ENCODE results near the gene LGR4. TPM values are rescaled to one million over a fixed set of nuclear protein-coding genes. Genes with fewer than 3 reads are reported as not detected.

LGR4 gene
- total and polyA plus RNA-seq, 2 of the 4 experiments (the other 2 are of a cell fraction), result 2.9 to 6.8 TPM

GRCh38 chr11:27485930-27486773 is 13.6 kb upstream of the LGR4 start:
- no peak overlapping the region for H4K5ac ChIP-seq (ENCODE audit: low read depth, low read length)
- H3K27ac ChIP-seq (ENCODE audit: insufficient read depth, low read length), result no peak overlapping the region
- H4K91ac ChIP-seq (ENCODE audit: insufficient read depth, low read depth, low read length), result no peak overlapping the region
- no peak overlapping the region for H4K8ac ChIP-seq (ENCODE audit: low read depth in 2 of 2, low read length in 2 of 2)
- H2BK5ac ChIP-seq (ENCODE audit: low read depth, low read length, poor library complexity, severe bottlenecking), result no peak overlapping the region
- H3K14ac ChIP-seq (replicated peaks; ENCODE audit: low read depth, low read length), result no peak overlapping the region
- intact Hi-C loops (cut with micrococcal nuclease) (loop anchor here (1.0 to 10.0 kb wide), 4 partner anchors 189 to 1201 kb away; no protein-coding TSS in a partner anchor), in situ Hi-C loops (cut with MboI; ENCODE audit: low sequenced_read_pairs) (loop anchor here (25.0 kb wide), 1 partner anchor 724 kb away; no protein-coding TSS in a partner anchor), dilution Hi-C loops (cut with HindIII; ENCODE audit: low sequenced_read_pairs, unreplicated experiment) (loop anchor here (25.0 kb wide), 1 partner anchor 299 kb away; no protein-coding TSS in a partner anchor)
- H3K4me3 ChIP-seq (ENCODE audit: insufficient read depth, low read depth, low read length), result no peak overlapping the region
- WGBS, 2 experiments (ENCODE audit: extremely low coverage in 2 of 2, insufficient read length in 1 of 2), result 20% methylated on average over 1 of the region's 4 CpGs; no CpG with 5 or more reads in 1 of the 2 experiments
- ATAC-seq (ENCODE audit: low read depth) (peak; percentile 81; the same call in 1 of the 2 replicates), DNase-seq (peak; percentile 61)
- H2BK15ac ChIP-seq (ENCODE audit: low read depth, low read length), result no peak overlapping the region
- H2AFZ ChIP-seq (replicated peaks; ENCODE audit: low read length, poor library complexity), result no peak overlapping the region
- no peaks in the 10 kb centered on the region for H3K79me1 ChIP-seq (ENCODE audit: low read depth in 1 of 2, low read length in 2 of 2)
- no peak overlapping the region for H3K9ac ChIP-seq (ENCODE audit: low read depth, low read length)
- H3K9me3 ChIP-seq (ENCODE audit: control insufficient read depth, insufficient read depth, low read length), result no peaks in the 10 kb centered on the region
- no peaks in the 10 kb centered on the region for H3K9me1 ChIP-seq (ENCODE audit: insufficient read depth, low read length)
- H3K4ac ChIP-seq (ENCODE audit: low read depth, low read length), result no peak overlapping the region
- H2AK5ac ChIP-seq (ENCODE audit: low read depth, low read length), result no peak overlapping the region
- no peak overlapping the region for H3K56ac ChIP-seq (ENCODE audit: extremely low read depth, insufficient read depth, low read length)
- no peak overlapping the region for H2BK20ac ChIP-seq (ENCODE audit: low read depth, low read length)
- no peak overlapping the region for H3K23ac ChIP-seq (ENCODE audit: low read depth, low read length)
- CTCF ChIA-PET, result interaction anchor here (0.5 to 2.1 kb wide), 30 partner anchors 9 to 1649 kb away, joined by 3 to 24 read pairs (median 3); partner anchors contain the start of gene LGR4
- no peaks in the 10 kb centered on the region for H4K20me1 ChIP-seq (ENCODE audit: insufficient read depth, low read length)
- no peaks in the 10 kb centered on the region for H3K27me3 ChIP-seq (ENCODE audit: control insufficient read depth, insufficient read depth, low read length)
- peaks cover 2% of the 10 kb centered on the region for H3K36me3 ChIP-seq (ENCODE audit: control insufficient read depth, insufficient read depth, low read length)
- H3K4me2 ChIP-seq (ENCODE audit: low read depth, low read length), result no peak overlapping the region
- POLR2A ChIA-PET (ENCODE audit: unreplicated experiment), result interaction anchor here (0.6 to 1.3 kb wide), 3 partner anchors 190 to 302 kb away, joined by 3 to 5 read pairs (median 4); no protein-coding TSS in a partner anchor
- no peaks in the 10 kb centered on the region for H3K4me1 ChIP-seq (ENCODE audit: control insufficient read depth, insufficient read depth, low read length)
- H2BK120ac ChIP-seq (ENCODE audit: low read depth, low read length), result no peak overlapping the region
- BruUV-seq (replicated peaks), result no TSS peak
- H2AK9ac ChIP-seq (replicated peaks; ENCODE audit: low read depth, low read length, poor library complexity), result no peak overlapping the region
- no peak overlapping the region for H3K18ac ChIP-seq (ENCODE audit: low read depth, low read length)
- no peak for TF ChIP-seq MAFK (IDR thresholded peaks at IDR 0.05; ENCODE audit: low read depth, low read length)
- TF ChIP-seq RAD21 (IDR thresholded peaks at IDR 0.05; ENCODE audit: low read length), result peak; percentile 98
- no peak for TF ChIP-seq MAZ (IDR thresholded peaks at IDR 0.05; ENCODE audit: borderline replicate concordance, low read depth, low read length)
- TF ChIP-seq BHLHE40 (IDR thresholded peaks at IDR 0.05; ENCODE audit: low read depth, low read length), result no peak
- peak; percentile 36; the same call in 1 of the 2 replicates for TF ChIP-seq POLR2A (IDR thresholded peaks at IDR 0.05; ENCODE audit: low read depth, low read length)
- TF ChIP-seq RCOR1 (IDR thresholded peaks at IDR 0.05; ENCODE audit: insufficient replicate concordance, low read length), result no peak
- no peak for TF ChIP-seq NFE2L2 (IDR thresholded peaks at IDR 0.05; ENCODE audit: low read depth, low read length)
- TF ChIP-seq CHD1 (IDR thresholded peaks at IDR 0.05; ENCODE audit: low read depth, low read length), result no peak
- no peak for TF ChIP-seq USF2 (IDR thresholded peaks at IDR 0.05; ENCODE audit: low read depth, low read length)
- no peak for TF ChIP-seq ELK1 (IDR thresholded peaks at IDR 0.05; ENCODE audit: borderline replicate concordance, low read depth, low read length)
- TF ChIP-seq MXI1 (IDR thresholded peaks at IDR 0.05; ENCODE audit: borderline replicate concordance, low read depth, low read length), result no peak
- no peak for TF ChIP-seq RFX5 (IDR thresholded peaks at IDR 0.05; ENCODE audit: low read depth, low read length)
- peak; percentile 99 for TF ChIP-seq SMC3 (IDR thresholded peaks at IDR 0.05; ENCODE audit: low read depth, low read length)

Measured in IMR-90 (cell line).